HG03135 (cell line): ENCODE data around the gene COL9A3.

ENCODE experiments used
- ATAC-seq: cut with Tn5 transposase; IDR thresholded peaks from one replicate; pipeline ENCODE4 v1.9.1; 2021; ENCODE audit warnings: mild to moderate bottlenecking, moderate library complexity; ENCODE audit not compliant: unreplicated experiment

The COL9A3 gene

GRCh38 chr20:62778601-62779416 is 38.0 kb upstream of the COL9A3 start:
- no peak for ATAC-seq

GRCh38 chr20:62779417-62779685 is 37.5 kb upstream of the COL9A3 start:
- no peak for ATAC-seq

- ATAC-seq, result no peak
These were observed 36.6 kb upstream of the COL9A3 start for GRCh38 chr20:62780204-62780603.

GRCh38 chr20:62780696-62781095 is 36.2 kb upstream of the COL9A3 start:
- ATAC-seq, result no peak

- ATAC-seq, result no peak
These were observed 34.5 kb upstream of the COL9A3 start for GRCh38 chr20:62782149-62782892.

GRCh38 chr20:62782893-62783278 is 34.0 kb upstream of the COL9A3 start:
- ATAC-seq, result no peak

- ATAC-seq, result no peak
These were observed 32.4 kb upstream of the COL9A3 start for GRCh38 chr20:62784497-62784896.

- no peak for ATAC-seq
These were observed 31.5 kb upstream of the COL9A3 start for GRCh38 chr20:62785393-62785792.

- no peak for ATAC-seq
These were observed 30.7 kb upstream of the COL9A3 start for GRCh38 chr20:62786157-62786556.

- no peak for ATAC-seq
These were observed 29.5 kb upstream of the COL9A3 start for GRCh38 chr20:62787321-62787720.

GRCh38 chr20:62787866-62788265 is 29.0 kb upstream of the COL9A3 start:
- ATAC-seq, result no peak

GRCh38 chr20:62788607-62789006 is 28.2 kb upstream of the COL9A3 start:
- no peak for ATAC-seq

GRCh38 chr20:62790075-62790474 is 26.8 kb upstream of the COL9A3 start:
- no peak for ATAC-seq

GRCh38 chr20:62791301-62792181 is 25.3 kb upstream of the COL9A3 start:
- no peak for ATAC-seq

GRCh38 chr20:62792182-62792939 is 24.5 kb upstream of the COL9A3 start:
- no peak for ATAC-seq

- no peak for ATAC-seq
These were observed 23.7 kb upstream of the COL9A3 start for GRCh38 chr20:62792940-62793756.

- ATAC-seq, result no peak
These were observed 23.2 kb upstream of the COL9A3 start for GRCh38 chr20:62793757-62794006.

- peak; percentile 68 for ATAC-seq
These were observed 22.7 kb upstream of the COL9A3 start for GRCh38 chr20:62794007-62794724.

- ATAC-seq, result no peak
These were observed 21.7 kb upstream of the COL9A3 start for GRCh38 chr20:62795023-62795761.
